Ishikawa (cell line): ENCODE data around the gene FARS2.

Source experiments
- CEBPB ChIP-seq: IDR thresholded peaks from 2 replicates; pipeline ENCODE4 v1.6.1; 2012
- CREB1 ChIP-seq: IDR thresholded peaks from 2 replicates; pipeline ENCODE4 v1.6.1; 2012; ENCODE audit warnings: low read depth
- EGR1 ChIP-seq: IDR thresholded peaks from 2 replicates; pipeline ENCODE4 v1.6.1; 2012
- EP300 ChIP-seq: IDR thresholded peaks from 2 replicates; pipeline ENCODE4 v1.6.1; 2012; ENCODE audit warnings: borderline replicate concordance
- FOXM1 ChIP-seq: IDR thresholded peaks from 2 replicates; pipeline ENCODE4 v1.6.1; 2012; ENCODE audit warnings: low read depth, borderline replicate concordance
- MAX ChIP-seq: IDR thresholded peaks from 2 replicates; pipeline ENCODE4 v1.6.1; 2012
- NFIC ChIP-seq: IDR thresholded peaks from 2 replicates; pipeline ENCODE4 v1.6.1; 2012
- RAD21 ChIP-seq: IDR thresholded peaks from 2 replicates; pipeline ENCODE4 v1.6.1; 2012; ENCODE audit warnings: low read depth
- TAF1 ChIP-seq: IDR thresholded peaks from 2 replicates; pipeline ENCODE4 v1.6.1; 2012; ENCODE audit warnings: low read depth, mild to moderate bottlenecking
- TCF12 ChIP-seq: IDR thresholded peaks from 2 replicates; pipeline ENCODE4 v1.6.1; 2012; ENCODE audit warnings: low read depth
- TEAD4 ChIP-seq: IDR thresholded peaks from 2 replicates; pipeline ENCODE4 v1.6.1; 2012
- YY1 ChIP-seq: IDR thresholded peaks from 2 replicates; pipeline ENCODE4 v1.6.1; 2012; ENCODE audit warnings: low read depth
- ZBTB7A ChIP-seq: IDR thresholded peaks from 2 replicates; pipeline ENCODE4 v1.6.1; 2012; ENCODE audit warnings: low read depth
- TF ChIP-seq, protein P1 (sequence below): IDR thresholded peaks from 2 replicates; pipeline ENCODE4 v1.6.1; 2012
- TF ChIP-seq, protein P2 (sequence below): IDR thresholded peaks from 2 replicates; pipeline ENCODE4 v1.6.1; 2012; ENCODE audit warnings: low read depth, mild to moderate bottlenecking

Gene FARS2

GRCh38 chr6:5334341-5334740, 73.0 kb downstream of the FARS2 start:
- TF ChIP-seq RAD21 (no peak), CEBPB (no peak), CREB1 (no peak), NFIC (no peak), YY1 (no peak), TEAD4 (no peak), FOXM1 (no peak), EP300 (no peak), TAF1 (no peak), TCF12 (no peak), ZBTB7A (no peak)
- TF ChIP-seq, protein P1, sequence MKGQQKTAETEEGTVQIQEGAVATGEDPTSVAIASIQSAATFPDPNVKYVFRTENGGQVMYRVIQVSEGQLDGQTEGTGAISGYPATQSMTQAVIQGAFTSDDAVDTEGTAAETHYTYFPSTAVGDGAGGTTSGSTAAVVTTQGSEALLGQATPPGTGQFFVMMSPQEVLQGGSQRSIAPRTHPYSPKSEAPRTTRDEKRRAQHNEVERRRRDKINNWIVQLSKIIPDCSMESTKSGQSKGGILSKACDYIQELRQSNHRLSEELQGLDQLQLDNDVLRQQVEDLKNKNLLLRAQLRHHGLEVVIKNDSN: no peak
- TF ChIP-seq, protein P2, sequence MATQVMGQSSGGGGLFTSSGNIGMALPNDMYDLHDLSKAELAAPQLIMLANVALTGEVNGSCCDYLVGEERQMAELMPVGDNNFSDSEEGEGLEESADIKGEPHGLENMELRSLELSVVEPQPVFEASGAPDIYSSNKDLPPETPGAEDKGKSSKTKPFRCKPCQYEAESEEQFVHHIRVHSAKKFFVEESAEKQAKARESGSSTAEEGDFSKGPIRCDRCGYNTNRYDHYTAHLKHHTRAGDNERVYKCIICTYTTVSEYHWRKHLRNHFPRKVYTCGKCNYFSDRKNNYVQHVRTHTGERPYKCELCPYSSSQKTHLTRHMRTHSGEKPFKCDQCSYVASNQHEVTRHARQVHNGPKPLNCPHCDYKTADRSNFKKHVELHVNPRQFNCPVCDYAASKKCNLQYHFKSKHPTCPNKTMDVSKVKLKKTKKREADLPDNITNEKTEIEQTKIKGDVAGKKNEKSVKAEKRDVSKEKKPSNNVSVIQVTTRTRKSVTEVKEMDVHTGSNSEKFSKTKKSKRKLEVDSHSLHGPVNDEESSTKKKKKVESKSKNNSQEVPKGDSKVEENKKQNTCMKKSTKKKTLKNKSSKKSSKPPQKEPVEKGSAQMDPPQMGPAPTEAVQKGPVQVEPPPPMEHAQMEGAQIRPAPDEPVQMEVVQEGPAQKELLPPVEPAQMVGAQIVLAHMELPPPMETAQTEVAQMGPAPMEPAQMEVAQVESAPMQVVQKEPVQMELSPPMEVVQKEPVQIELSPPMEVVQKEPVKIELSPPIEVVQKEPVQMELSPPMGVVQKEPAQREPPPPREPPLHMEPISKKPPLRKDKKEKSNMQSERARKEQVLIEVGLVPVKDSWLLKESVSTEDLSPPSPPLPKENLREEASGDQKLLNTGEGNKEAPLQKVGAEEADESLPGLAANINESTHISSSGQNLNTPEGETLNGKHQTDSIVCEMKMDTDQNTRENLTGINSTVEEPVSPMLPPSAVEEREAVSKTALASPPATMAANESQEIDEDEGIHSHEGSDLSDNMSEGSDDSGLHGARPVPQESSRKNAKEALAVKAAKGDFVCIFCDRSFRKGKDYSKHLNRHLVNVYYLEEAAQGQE: no peak

GRCh38 chr6:5335020-5335419, 73.7 kb downstream of the FARS2 start:
- no peak for TF ChIP-seq EGR1
- TF ChIP-seq, protein P1: no peak
- no peak for TF ChIP-seq TAF1
- TF ChIP-seq CEBPB: no peak
- no peak for TF ChIP-seq MAX
- TF ChIP-seq TEAD4: no peak
- no peak for TF ChIP-seq EP300
- no peak for TF ChIP-seq TCF12

- TF ChIP-seq EGR1 (no peak), RAD21 (no peak), NFIC (no peak), ZBTB7A (no peak), TAF1 (no peak), CEBPB (no peak), TEAD4 (no peak), TCF12 (no peak), YY1 (no peak), MAX (no peak)
- TF ChIP-seq, protein P2: no peak
- TF ChIP-seq, protein P1: no peak
These were observed 76.3 kb downstream of the FARS2 start for GRCh38 chr6:5337573-5337972.

GRCh38 chr6:5338177-5338960, 77.1 kb downstream of the FARS2 start:
- TF ChIP-seq NFIC (no peak), EP300 (no peak), TEAD4 (no peak), FOXM1 (no peak), TCF12 (no peak), MAX (no peak), ZBTB7A (no peak)

DNA sequence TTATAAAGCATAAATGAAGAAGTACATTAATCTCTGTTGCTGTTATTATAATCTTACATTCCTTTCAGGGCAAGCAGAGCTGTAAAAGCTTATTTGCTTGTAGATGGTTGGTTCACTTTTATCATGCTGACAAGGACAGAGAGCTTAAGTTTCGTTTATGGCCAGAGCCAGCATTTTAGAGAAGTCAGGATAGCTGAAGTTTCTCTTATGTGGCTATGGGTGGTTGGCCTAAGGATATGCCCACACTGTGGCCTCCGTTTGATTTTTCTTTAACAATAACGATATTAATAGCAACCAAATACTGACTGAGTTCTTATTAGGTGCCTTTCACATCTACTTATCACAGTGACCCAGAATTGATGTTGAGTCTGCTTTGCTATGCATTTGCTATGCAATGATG, 78.5 kb downstream of the FARS2 start:
- no peak for TF ChIP-seq EGR1
- TF ChIP-seq, protein P1: no peak
- TF ChIP-seq EP300: no peak
- no peak for TF ChIP-seq RAD21
- no peak for TF ChIP-seq NFIC
- no peak for TF ChIP-seq TAF1
- TF ChIP-seq ZBTB7A: no peak
